ENCODE data around the gene EPHB4. TPM values are rescaled to one million over a fixed set of nuclear protein-coding genes. Genes with fewer than 3 reads are reported as not detected.

The EPHB4 gene
- total and polyA plus RNA-seq, 2 of the 4 experiments (the other 2 are of a cell fraction), result 34.5 to 36.4 TPM

DNA sequence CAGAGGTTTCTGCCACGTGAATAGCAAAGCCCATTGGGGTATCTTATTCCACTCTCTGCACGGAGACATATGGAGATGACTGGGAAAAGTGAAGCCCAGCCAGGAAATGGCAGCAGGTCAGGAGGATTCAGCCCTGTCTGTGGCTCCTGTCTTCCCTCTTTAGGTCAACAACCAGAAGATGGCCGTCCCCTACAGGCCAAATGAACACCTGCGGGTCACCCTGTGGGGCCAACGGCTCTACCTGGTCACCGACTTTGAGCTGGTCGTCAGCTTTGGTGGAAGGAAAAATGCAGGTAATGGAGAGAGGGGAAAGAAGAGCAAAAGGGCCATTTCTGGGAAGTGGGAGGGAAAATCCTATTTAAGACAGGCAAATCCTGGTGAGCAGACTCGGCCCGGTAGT is 38.3 kb downstream of the EPHB4 start:
- no TSS peak for BruUV-seq (replicated peaks)
- no peaks in the 10 kb centered on the region for H4K20me1 ChIP-seq (ENCODE audit: insufficient read depth, low read length)
- H3K23ac ChIP-seq (ENCODE audit: low read depth, low read length), result no peak overlapping the region
- ATAC-seq (ENCODE audit: low read depth) (no peak), DNase-seq (no peak)
- no peaks in the 10 kb centered on the region for H3K36me3 ChIP-seq (ENCODE audit: control insufficient read depth, insufficient read depth, low read length)
- H3K4me1 ChIP-seq (ENCODE audit: control insufficient read depth, insufficient read depth, low read length), result no peaks in the 10 kb centered on the region
- no peak overlapping the region for H4K5ac ChIP-seq (ENCODE audit: low read depth, low read length)
- intact Hi-C loops (cut with micrococcal nuclease) (no loop called here), in situ Hi-C loops (cut with MboI; ENCODE audit: low sequenced_read_pairs) (no loop called here), dilution Hi-C loops (cut with HindIII; ENCODE audit: low sequenced_read_pairs, unreplicated experiment) (no loop called here)
- H3K4ac ChIP-seq (ENCODE audit: low read depth, low read length), result no peak overlapping the region
- no peak overlapping the region for H2AK5ac ChIP-seq (ENCODE audit: low read depth, low read length)
- H3K14ac ChIP-seq (replicated peaks; ENCODE audit: low read depth, low read length), result no peak overlapping the region
- no peak overlapping the region for H2BK5ac ChIP-seq (ENCODE audit: low read depth, low read length, poor library complexity, severe bottlenecking)
- H2BK20ac ChIP-seq (ENCODE audit: low read depth, low read length), result no peak overlapping the region
- H4K91ac ChIP-seq (ENCODE audit: insufficient read depth, low read depth, low read length), result no peak overlapping the region
- H3K18ac ChIP-seq (ENCODE audit: low read depth, low read length), result no peak overlapping the region
- peaks cover 28% of the 10 kb centered on the region for H3K27me3 ChIP-seq (ENCODE audit: control insufficient read depth, insufficient read depth, low read length)
- H4K8ac ChIP-seq (ENCODE audit: low read depth in 2 of 2, low read length in 2 of 2), result no peak overlapping the region
- no peaks in the 10 kb centered on the region for H3K9me3 ChIP-seq (ENCODE audit: control insufficient read depth, insufficient read depth, low read length)
- H2BK120ac ChIP-seq (ENCODE audit: low read depth, low read length), result no peak overlapping the region
- no peak overlapping the region for H3K27ac ChIP-seq (ENCODE audit: insufficient read depth, low read length)
- no peak overlapping the region for H3K4me2 ChIP-seq (ENCODE audit: low read depth, low read length)
- no peak overlapping the region for H2BK15ac ChIP-seq (ENCODE audit: low read depth, low read length)
- CTCF ChIA-PET, result no interaction called here
- WGBS, 2 experiments (ENCODE audit: extremely low coverage in 2 of 2, insufficient read length in 1 of 2), result no CpG with 5 or more reads among the region's 9 CpGs
- no peak overlapping the region for H3K9ac ChIP-seq (ENCODE audit: low read depth, low read length)
- TF ChIP-seq SMC3 (IDR thresholded peaks at IDR 0.05; ENCODE audit: low read depth, low read length) (no peak), RAD21 (IDR thresholded peaks at IDR 0.05; ENCODE audit: low read length) (no peak), BHLHE40 (IDR thresholded peaks at IDR 0.05; ENCODE audit: low read depth, low read length) (no peak), MXI1 (IDR thresholded peaks at IDR 0.05; ENCODE audit: borderline replicate concordance, low read depth, low read length) (no peak), CHD1 (IDR thresholded peaks at IDR 0.05; ENCODE audit: low read depth, low read length) (no peak), RFX5 (IDR thresholded peaks at IDR 0.05; ENCODE audit: low read depth, low read length) (no peak), POLR2A (IDR thresholded peaks at IDR 0.05; ENCODE audit: low read depth, low read length) (no peak), FOS (IDR thresholded peaks at IDR 0.05; ENCODE audit: low read depth, low read length) (no peak), MAZ (IDR thresholded peaks at IDR 0.05; ENCODE audit: borderline replicate concordance, low read depth, low read length) (no peak), CEBPB (IDR thresholded peaks at IDR 0.05; ENCODE audit: low read depth, low read length) (no peak), RCOR1 (IDR thresholded peaks at IDR 0.05; ENCODE audit: insufficient replicate concordance, low read length) (no peak), NFE2L2 (IDR thresholded peaks at IDR 0.05; ENCODE audit: low read depth, low read length) (no peak)
- TF ChIP-seq, protein P1, sequence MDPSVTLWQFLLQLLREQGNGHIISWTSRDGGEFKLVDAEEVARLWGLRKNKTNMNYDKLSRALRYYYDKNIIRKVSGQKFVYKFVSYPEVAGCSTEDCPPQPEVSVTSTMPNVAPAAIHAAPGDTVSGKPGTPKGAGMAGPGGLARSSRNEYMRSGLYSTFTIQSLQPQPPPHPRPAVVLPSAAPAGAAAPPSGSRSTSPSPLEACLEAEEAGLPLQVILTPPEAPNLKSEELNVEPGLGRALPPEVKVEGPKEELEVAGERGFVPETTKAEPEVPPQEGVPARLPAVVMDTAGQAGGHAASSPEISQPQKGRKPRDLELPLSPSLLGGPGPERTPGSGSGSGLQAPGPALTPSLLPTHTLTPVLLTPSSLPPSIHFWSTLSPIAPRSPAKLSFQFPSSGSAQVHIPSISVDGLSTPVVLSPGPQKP (IDR thresholded peaks at IDR 0.05; ENCODE audit: borderline replicate concordance, low read depth, low read length), result no peak
- peak overlapping the region; percentile 5 for H2AFZ ChIP-seq (replicated peaks; ENCODE audit: low read length, poor library complexity)
- no peaks in the 10 kb centered on the region for H3K9me1 ChIP-seq (ENCODE audit: insufficient read depth, low read length)
- H3K4me3 ChIP-seq (ENCODE audit: insufficient read depth, low read depth, low read length), result no peak overlapping the region
- H2AK9ac ChIP-seq (replicated peaks; ENCODE audit: low read depth, low read length, poor library complexity), result no peak overlapping the region
- POLR2A ChIA-PET (ENCODE audit: unreplicated experiment), result no interaction called here
- H3K79me1 ChIP-seq (ENCODE audit: low read depth in 1 of 2, low read length in 2 of 2), result no peaks in the 10 kb centered on the region
- H3K56ac ChIP-seq (ENCODE audit: extremely low read depth, insufficient read depth, low read length), result no peak overlapping the region

All from IMR-90 (cell line).